Measurements from ENCODE around the gene GALNT9.

- no peak for TF ChIP-seq CTCF (IDR thresholded peaks at IDR 0.05; ENCODE audit: borderline replicate concordance, extremely low read depth, low read length, poor library complexity, severe bottlenecking)
- no peak for TF ChIP-seq EZH2 (IDR thresholded peaks at IDR 0.05; ENCODE audit: borderline replicate concordance, low read depth, low read length, severe bottlenecking)
Measured at GRCh38 chr12:132278401-132279183, 50.8 kb downstream of the GALNT9 start.

Data from DND-41 (cell line).